ENCODE data around the gene HNRNPA3.

The HNRNPA3 gene

DNA sequence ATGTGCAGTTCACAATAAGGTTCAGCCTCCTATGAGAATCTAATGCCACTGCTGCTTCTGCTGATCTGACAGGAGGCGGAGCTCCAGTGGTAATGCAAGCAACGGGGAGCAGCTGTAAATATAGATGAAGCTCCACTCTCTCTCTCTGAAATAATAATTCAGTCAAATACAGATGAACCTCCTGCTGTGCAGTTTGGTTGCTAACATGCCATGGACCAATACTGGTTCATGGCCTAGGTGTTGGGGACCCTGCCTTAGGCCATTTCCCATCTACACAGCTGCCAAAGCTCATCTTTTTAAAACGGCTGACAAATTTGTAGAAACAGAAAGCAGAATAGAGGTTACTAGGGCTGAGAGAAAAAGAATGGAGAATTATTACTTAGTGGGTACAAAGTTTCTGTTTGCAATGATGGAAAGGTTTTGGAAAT is 10.7 kb upstream of the HNRNPA3 start:
- H3K4me2 ChIP-seq (ENCODE audit: low read length), result no peak overlapping the region
- H4K12ac ChIP-seq (ENCODE audit: low read depth, low read length), result no peak overlapping the region
- H2BK12ac ChIP-seq (ENCODE audit: low read length), result no peak overlapping the region
- no peak overlapping the region for H3K4ac ChIP-seq (ENCODE audit: low read depth, low read length)
- no peak overlapping the region for H2AFZ ChIP-seq (ENCODE audit: insufficient read depth, low read length, poor library complexity)
- H3K9ac ChIP-seq (ENCODE audit: low read length), result no peak overlapping the region
- no peaks in the 10 kb centered on the region for H3K27me3 ChIP-seq (ENCODE audit: insufficient read depth, low read length)
- H3K79me1 ChIP-seq (ENCODE audit: low read length), result no peaks in the 10 kb centered on the region
- no peaks in the 10 kb centered on the region for H3K4me1 ChIP-seq (ENCODE audit: control insufficient read depth in 1 of 2, insufficient read depth in 2 of 2, low read length in 2 of 2)
- H3K23ac ChIP-seq (ENCODE audit: low read length), result no peak overlapping the region
- no peak overlapping the region for H4K91ac ChIP-seq (ENCODE audit: low read depth, low read length)
- H3K79me2 ChIP-seq (ENCODE audit: control insufficient read depth, insufficient read depth, low read length, poor library complexity), result no peaks in the 10 kb centered on the region
- H3K9me3 ChIP-seq (ENCODE audit: insufficient read depth, low read depth, low read length), result no peaks in the 10 kb centered on the region
- H3K27ac ChIP-seq (ENCODE audit: low read depth, low read length), result no peak overlapping the region
- H3K14ac ChIP-seq (ENCODE audit: low read length), result no peak overlapping the region
- H2BK5ac ChIP-seq (ENCODE audit: low read depth, low read length, poor library complexity), result no peak overlapping the region
- H3K36me3 ChIP-seq (ENCODE audit: control insufficient read depth in 1 of 2, insufficient read depth in 2 of 2, low read length in 2 of 2), result no peaks in the 10 kb centered on the region
- no peak overlapping the region for H2BK120ac ChIP-seq (ENCODE audit: insufficient read depth, low read length, poor library complexity)
- H3K4me3 ChIP-seq (ENCODE audit: low read depth, low read length), result no peak overlapping the region
- H3K18ac ChIP-seq (ENCODE audit: low read length), result no peak overlapping the region
- no peak overlapping the region for H2AK5ac ChIP-seq (ENCODE audit: low read length)
- no peak overlapping the region for H4K8ac ChIP-seq (ENCODE audit: low read depth, low read length)
- no peak for DNase-seq
- WGBS (ENCODE audit: extremely low coverage, insufficient coverage, insufficient read length), result no CpG with 5 or more reads among the region's 3 CpGs

DNA sequence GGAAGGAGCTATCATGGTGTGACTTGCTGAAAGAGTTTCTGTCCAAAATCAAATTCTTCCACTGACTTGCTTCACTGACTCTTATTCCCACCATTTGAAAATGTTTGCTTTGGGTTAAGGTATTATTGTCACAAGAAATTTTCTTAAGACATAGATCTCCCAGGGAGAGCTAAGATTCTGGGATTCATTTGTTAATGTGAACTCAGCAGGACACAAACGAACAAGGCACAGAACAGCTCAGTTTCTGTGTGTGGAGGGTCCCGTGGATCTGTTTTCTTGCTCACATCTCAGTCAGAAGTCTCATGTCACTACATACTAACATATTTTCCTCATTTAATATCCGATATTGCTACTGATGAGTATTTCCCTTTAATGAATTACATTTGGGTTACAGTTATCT is 8.2 kb upstream of the HNRNPA3 start:
- Histone ChIP-seq H3K79me2 (ENCODE audit: control insufficient read depth, insufficient read depth, low read length, poor library complexity) (no peaks in the 10 kb centered on the region), H2AFZ (ENCODE audit: insufficient read depth, low read length, poor library complexity) (no peak overlapping the region), H3K4me1 (ENCODE audit: control insufficient read depth in 1 of 2, insufficient read depth in 2 of 2, low read length in 2 of 2) (no peaks in the 10 kb centered on the region), H4K91ac (ENCODE audit: low read depth, low read length) (no peak overlapping the region), H3K4me3 (ENCODE audit: low read depth, low read length) (no peak overlapping the region), H4K12ac (ENCODE audit: low read depth, low read length) (no peak overlapping the region), H3K27me3 (ENCODE audit: insufficient read depth, low read length) (no peaks in the 10 kb centered on the region), H3K4me2 (ENCODE audit: low read length) (no peak overlapping the region), H3K79me1 (ENCODE audit: low read length) (no peaks in the 10 kb centered on the region), H2AK5ac (ENCODE audit: low read length) (no peak overlapping the region), H3K18ac (ENCODE audit: low read length) (no peak overlapping the region), H3K9me3 (ENCODE audit: insufficient read depth, low read depth, low read length) (no peaks in the 10 kb centered on the region), H3K14ac (ENCODE audit: low read length) (no peak overlapping the region), H3K9ac (ENCODE audit: low read length) (no peak overlapping the region), H3K23ac (ENCODE audit: low read length) (no peak overlapping the region), H3K36me3 (ENCODE audit: control insufficient read depth in 1 of 2, insufficient read depth in 2 of 2, low read length in 2 of 2) (no peaks in the 10 kb centered on the region), H2BK12ac (ENCODE audit: low read length) (no peak overlapping the region), H4K8ac (ENCODE audit: low read depth, low read length) (no peak overlapping the region), H3K4ac (ENCODE audit: low read depth, low read length) (no peak overlapping the region), H2BK120ac (ENCODE audit: insufficient read depth, low read length, poor library complexity) (no peak overlapping the region), H3K27ac (ENCODE audit: low read depth, low read length) (no peak overlapping the region), H2BK5ac (ENCODE audit: low read depth, low read length, poor library complexity) (no peak overlapping the region)
- no peak for DNase-seq
- WGBS (ENCODE audit: extremely low coverage, insufficient coverage, insufficient read length), result no CpG with 5 or more reads among the region's 3 CpGs

DNA sequence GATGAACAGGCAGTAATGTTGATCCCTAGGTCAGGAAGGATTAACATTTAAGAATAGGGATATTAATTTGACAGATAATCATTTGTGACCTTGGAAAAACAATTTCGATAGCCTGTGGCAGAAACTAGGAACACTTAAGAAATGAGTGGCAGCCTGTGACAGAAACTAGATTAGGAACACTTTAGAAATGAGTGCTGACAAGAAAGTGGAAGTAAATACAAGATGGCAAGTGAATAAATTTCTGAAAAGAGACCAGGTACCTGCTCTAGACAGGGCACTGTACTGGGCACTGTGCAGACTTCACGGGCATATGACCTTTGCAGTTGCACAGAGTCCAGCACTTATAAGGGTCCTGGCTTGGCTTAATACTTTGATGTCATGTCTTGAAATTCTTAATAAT is 5.5 kb upstream of the HNRNPA3 start:
- no peak for DNase-seq
- no peaks in the 10 kb centered on the region for H3K36me3 ChIP-seq (ENCODE audit: control insufficient read depth in 1 of 2, insufficient read depth in 2 of 2, low read length in 2 of 2)

DNA sequence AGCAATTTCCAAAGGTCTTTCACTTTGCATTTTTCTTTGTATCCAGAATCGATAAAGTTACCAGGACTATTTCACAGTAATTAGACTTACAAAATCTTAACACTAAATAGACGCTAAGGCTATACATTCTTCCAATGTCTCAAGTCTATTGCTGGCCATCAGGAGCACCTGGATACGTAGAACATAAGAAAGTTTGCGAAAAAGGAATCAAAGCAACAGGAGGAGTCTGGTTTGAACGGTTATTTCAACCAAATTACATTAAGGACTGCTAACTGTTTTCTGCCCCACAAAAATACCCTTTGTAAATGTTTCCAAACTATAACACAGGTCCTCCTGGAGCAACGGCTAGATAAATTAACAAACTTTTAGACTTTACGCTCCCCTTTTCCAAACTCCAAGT is 1.4 kb upstream of the HNRNPA3 start:
- Histone ChIP-seq H3K36me3 (ENCODE audit: control insufficient read depth in 1 of 2, insufficient read depth in 2 of 2, low read length in 2 of 2) (peaks cover 2 to 3% of the 10 kb centered on the region in 2 experiments), H3K79me2 (ENCODE audit: control insufficient read depth, insufficient read depth, low read length, poor library complexity) (peaks cover 9% of the 10 kb centered on the region), H4K91ac (ENCODE audit: low read depth, low read length) (no peak overlapping the region), H2AK5ac (ENCODE audit: low read length) (no peak overlapping the region), H4K12ac (ENCODE audit: low read depth, low read length) (no peak overlapping the region), H3K27ac (ENCODE audit: low read depth, low read length) (peak overlapping the region; percentile 34), H3K27me3 (ENCODE audit: insufficient read depth, low read length) (no peaks in the 10 kb centered on the region), H3K4ac (ENCODE audit: low read depth, low read length) (no peak overlapping the region), H3K18ac (ENCODE audit: low read length) (no peak overlapping the region), H3K79me1 (ENCODE audit: low read length) (peaks cover 11% of the 10 kb centered on the region), H3K23ac (ENCODE audit: low read length) (no peak overlapping the region), H3K9me3 (ENCODE audit: insufficient read depth, low read depth, low read length) (no peaks in the 10 kb centered on the region), H2BK12ac (ENCODE audit: low read length) (no peak overlapping the region), H3K14ac (ENCODE audit: low read length) (no peak overlapping the region), H3K4me2 (ENCODE audit: low read length) (peak overlapping the region; percentile 65), H3K9ac (ENCODE audit: low read length) (no peak overlapping the region), H2AFZ (ENCODE audit: insufficient read depth, low read length, poor library complexity) (no peak overlapping the region), H3K4me3 (ENCODE audit: low read depth, low read length) (no peak overlapping the region), H2BK5ac (ENCODE audit: low read depth, low read length, poor library complexity) (no peak overlapping the region), H2BK120ac (ENCODE audit: insufficient read depth, low read length, poor library complexity) (no peak overlapping the region), H4K8ac (ENCODE audit: low read depth, low read length) (no peak overlapping the region), H3K4me1 (ENCODE audit: control insufficient read depth in 1 of 2, insufficient read depth in 2 of 2, low read length in 2 of 2) (no peaks in the 10 kb centered on the region)
- DNase-seq, result peak in 1 of 2 donors; percentile 12
- no CpG with 5 or more reads among the region's 7 CpGs for WGBS (ENCODE audit: extremely low coverage, insufficient coverage, insufficient read length)

More for the DNA sequence above, 5.5 kb upstream of the HNRNPA3 start:
- no peak overlapping the region for H3K9ac ChIP-seq (ENCODE audit: low read length)
- H3K4me1 ChIP-seq (ENCODE audit: control insufficient read depth in 1 of 2, insufficient read depth in 2 of 2, low read length in 2 of 2), result no peaks in the 10 kb centered on the region
- H2AK5ac ChIP-seq (ENCODE audit: low read length), result no peak overlapping the region
- H2BK120ac ChIP-seq (ENCODE audit: insufficient read depth, low read length, poor library complexity), result no peak overlapping the region
- no peaks in the 10 kb centered on the region for H3K9me3 ChIP-seq (ENCODE audit: insufficient read depth, low read depth, low read length)
- no peaks in the 10 kb centered on the region for H3K27me3 ChIP-seq (ENCODE audit: insufficient read depth, low read length)
- H3K18ac ChIP-seq (ENCODE audit: low read length), result no peak overlapping the region
- H3K23ac ChIP-seq (ENCODE audit: low read length), result no peak overlapping the region
- H3K4me2 ChIP-seq (ENCODE audit: low read length), result no peak overlapping the region
- no peak overlapping the region for H3K4me3 ChIP-seq (ENCODE audit: low read depth, low read length)
- H3K4ac ChIP-seq (ENCODE audit: low read depth, low read length), result no peak overlapping the region
- no CpG with 5 or more reads among the region's 2 CpGs for WGBS (ENCODE audit: extremely low coverage, insufficient coverage, insufficient read length)
- no peak overlapping the region for H4K8ac ChIP-seq (ENCODE audit: low read depth, low read length)
- no peaks in the 10 kb centered on the region for H3K79me2 ChIP-seq (ENCODE audit: control insufficient read depth, insufficient read depth, low read length, poor library complexity)
- no peak overlapping the region for H2BK5ac ChIP-seq (ENCODE audit: low read depth, low read length, poor library complexity)
- H4K91ac ChIP-seq (ENCODE audit: low read depth, low read length), result no peak overlapping the region
- no peak overlapping the region for H2BK12ac ChIP-seq (ENCODE audit: low read length)
- H3K27ac ChIP-seq (ENCODE audit: low read depth, low read length), result no peak overlapping the region
- H3K79me1 ChIP-seq (ENCODE audit: low read length), result peaks cover 4% of the 10 kb centered on the region
- H3K14ac ChIP-seq (ENCODE audit: low read length), result no peak overlapping the region
- H4K12ac ChIP-seq (ENCODE audit: low read depth, low read length), result no peak overlapping the region
- H2AFZ ChIP-seq (ENCODE audit: insufficient read depth, low read length, poor library complexity), result no peak overlapping the region

Measured in trophoblast cell (in vitro differentiated cells and primary cell).